IPS DF 4.7 (cell line): Measurements from ENCODE around the gene LCP2.

Experiments used
- DNase-seq: peaks from one replicate; pipeline ENCODE4 v3.0.0-alpha.2; 2013; ENCODE audit warnings: low spot score; ENCODE audit errors: extremely low read depth

The LCP2 gene

DNA sequence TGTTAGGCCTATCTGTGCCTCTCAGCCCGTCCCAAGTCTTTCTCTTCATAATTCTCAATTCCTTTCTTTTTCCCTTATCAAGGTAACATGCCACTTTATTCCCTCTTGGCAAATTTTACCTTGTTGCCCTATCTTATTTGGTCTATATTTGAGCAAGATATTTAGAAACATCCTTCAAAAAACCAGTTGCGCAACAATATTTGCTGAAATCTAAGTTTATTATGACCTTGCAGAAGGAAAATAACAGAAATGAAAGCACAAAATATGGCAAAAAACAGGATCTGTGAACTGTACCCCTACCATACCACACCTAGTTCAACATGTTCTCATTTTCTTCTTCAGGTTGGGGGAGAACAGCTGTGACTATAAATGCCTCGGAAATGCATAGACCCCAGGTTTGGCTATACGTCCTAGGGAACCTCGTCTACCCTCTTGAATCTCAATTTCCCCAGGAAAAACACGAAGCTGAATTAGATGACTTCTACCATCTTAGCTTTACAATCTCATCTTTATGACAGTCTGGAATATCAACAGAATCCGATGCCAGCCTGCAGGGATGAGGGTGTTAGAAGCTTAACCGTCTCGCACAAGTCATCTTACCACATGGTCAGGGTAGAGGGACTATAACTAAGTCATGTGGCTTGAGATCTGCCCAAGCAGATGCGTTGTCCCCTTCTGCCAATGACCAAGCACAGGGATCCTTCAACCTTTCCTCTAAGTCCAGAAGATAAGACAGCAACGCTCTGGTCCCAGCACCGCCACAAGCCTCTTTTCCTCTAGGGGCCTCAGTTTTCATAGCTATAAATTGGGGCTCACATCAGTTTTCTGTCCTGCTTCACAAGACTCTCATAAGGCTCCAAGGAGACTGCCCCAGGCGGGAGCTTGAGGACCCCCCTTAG, 1.3 kb downstream of the LCP2 start:
- DNase-seq, result no peak

DNA sequence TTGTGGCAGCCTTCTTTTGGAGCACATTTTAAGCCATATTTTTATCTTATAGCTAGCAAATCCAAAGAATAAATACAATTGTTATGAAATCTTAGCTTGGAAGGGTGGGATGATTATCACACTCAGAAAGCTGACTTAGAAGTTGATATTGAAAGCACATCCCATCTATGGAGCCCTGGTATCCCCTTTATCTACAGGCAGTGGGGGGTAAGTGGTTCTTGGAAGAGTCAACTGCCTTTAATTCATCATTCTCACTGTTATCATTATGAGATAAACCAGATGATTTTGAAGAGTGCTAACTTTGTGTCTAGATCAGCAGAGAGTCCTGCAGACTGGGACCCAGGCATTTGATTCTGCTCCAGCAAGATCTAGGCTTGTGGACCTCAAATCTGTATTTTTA, 3.0 kb downstream of the LCP2 start:
- no peak for DNase-seq

DNA sequence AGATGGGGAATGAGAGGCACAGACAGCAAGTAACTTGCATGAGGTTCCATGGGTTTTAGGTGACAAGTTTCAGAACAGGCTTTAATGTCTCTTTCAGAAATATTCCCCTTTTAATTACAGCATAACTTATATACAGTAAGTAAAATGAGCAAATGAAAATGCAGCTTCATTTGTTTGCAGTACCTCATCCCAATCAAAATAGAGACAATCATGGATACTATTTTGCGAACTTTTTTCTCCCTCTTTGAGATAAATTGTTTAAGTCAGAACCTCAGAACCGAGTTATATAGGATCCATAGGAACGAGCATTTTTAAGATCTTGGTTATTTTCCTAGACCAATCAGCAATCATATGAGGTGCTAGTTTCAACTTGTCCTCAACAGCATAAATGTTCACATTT, 3.5 kb downstream of the LCP2 start:
- no peak for DNase-seq

DNA sequence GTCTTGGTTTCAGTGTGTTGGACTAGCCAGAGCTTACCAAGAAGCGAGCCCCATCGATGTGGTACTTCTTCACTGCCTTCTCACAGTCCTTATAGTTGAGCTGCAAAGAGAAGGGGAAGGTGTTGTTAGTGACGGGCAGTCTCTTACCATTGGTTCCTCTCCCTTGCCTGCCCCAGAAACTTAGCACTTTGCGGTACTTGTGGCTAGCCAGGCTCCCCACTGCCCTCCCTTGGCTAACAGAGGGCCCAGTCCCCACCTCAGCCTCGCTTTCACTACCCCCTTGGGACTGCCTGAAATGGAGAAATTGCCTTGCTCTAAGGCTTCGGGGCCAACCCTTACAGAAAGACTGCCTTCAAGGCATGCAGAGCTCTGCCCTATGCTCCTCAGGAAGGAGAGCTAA, 4.3 kb downstream of the LCP2 start:
- DNase-seq, result no peak

DNA sequence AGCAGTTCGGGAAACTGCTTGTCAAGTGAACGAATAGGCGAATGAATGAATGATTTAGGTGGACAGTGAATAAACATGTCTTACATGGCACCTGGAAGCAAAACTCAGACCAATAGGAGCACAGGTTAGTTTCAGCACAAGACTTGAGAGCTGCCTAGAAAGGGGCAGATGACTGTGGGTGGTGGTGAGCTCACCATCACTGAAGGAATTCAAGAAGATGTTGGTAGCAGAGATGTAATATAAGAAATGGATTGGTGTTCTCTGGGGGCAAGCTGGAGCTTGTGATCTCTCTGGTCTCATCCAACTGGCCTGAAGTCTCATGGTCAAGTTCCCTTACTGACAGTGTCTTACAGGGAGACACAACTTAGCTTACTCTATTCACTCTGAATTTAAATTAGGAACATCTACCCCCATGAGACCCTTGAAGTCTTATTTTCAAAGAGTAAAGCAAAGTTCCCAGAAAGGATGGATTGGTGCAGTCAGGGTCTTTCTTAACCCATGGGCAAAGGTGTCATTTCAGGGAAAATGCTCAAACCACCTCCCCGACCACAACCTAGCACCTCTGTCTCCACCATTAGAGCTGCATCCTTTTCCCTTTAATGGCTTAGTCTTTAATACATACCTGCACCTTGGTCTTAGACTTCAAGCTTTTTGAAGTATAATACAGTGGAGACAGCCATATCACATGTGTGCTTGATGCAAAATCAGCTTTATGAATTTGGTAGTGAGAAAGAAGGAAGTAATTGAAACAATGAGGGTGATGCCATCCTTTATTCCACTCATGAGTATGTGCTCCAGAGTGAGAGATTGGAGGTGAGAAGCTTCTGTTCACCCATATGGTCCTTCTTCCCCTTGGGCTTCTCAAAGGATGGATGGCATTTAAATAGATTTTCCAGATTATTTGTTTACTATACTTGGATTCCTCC, 5.1 kb downstream of the LCP2 start:
- DNase-seq, result no peak

DNA sequence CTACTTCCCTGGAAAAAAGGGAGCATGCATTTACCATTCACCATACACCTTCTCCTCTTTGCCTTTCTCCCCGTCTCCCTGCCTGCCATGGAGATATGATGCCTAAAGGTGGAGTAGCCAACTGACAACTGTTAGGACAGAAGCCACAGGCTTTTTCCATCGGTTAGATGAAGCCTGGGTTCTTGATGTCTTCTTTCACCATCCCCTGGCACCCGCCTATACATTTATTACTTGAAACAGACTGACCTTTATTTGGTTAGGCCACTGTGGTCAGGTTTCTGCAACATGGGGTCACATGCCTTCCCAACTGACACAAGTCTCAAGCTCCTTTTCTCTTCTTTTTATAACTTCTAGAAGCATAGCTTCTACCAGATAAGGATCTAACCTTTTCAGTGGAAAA, 7.1 kb downstream of the LCP2 start:
- DNase-seq, result no peak

DNA sequence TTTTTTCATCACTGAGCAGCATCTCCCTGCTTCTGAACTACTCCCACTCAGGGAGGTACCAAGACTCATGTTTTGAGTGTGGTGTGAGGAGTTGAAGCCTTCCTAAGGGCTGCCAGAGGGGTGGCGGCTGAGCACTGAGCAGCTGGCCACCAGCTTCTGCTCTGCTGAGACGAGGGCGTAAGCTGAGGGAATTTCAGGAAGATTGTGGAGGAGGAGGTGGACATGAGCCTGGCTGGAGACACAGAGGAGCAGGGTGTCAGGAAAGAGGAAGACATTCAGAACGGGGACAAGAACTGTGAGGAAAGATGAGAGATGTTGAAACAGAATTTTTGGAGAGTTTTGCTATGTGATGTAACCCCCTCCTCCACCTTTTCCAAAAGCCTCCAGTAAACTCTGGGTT, 7.8 kb downstream of the LCP2 start:
- no peak for DNase-seq

DNA sequence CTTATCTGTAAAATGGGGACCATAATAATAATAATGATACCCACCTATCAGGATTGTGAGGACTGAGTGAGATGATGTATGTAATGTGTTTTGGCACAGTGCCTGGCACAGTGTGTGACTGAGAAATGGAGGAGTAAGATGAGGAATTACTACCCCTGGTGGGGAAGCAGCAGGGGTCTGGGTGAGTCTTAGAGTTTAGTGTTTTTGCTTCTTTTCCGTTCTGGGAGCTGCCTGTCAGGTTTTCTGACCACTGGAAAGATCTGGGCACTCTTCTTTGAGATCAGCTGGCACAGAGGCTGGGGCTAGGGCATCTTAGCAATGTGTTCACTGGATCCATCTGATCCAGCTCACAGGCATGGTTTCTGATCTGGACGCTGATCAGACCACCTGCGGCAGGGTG, 8.5 kb downstream of the LCP2 start:
- no peak for DNase-seq

DNA sequence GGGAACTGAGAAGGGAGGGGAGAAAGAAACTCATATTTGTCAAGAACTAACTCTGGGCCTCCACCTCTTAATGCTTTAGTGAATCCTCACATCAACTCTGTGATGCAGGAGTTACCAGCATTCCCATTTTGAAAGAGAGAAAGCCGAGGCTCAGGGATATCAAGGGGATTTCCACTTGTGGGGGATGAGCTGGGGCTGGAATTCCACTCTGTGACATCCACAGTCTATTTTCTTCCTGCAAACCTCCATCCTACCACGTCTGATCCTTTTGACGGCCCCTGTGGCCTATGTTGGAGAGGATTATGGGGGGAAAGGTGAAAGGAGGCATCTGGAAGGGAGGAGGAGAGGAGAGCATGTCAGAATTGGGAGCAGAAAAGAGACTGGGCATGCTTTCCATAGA, 9.0 kb downstream of the LCP2 start:
- DNase-seq, result no peak

DNA sequence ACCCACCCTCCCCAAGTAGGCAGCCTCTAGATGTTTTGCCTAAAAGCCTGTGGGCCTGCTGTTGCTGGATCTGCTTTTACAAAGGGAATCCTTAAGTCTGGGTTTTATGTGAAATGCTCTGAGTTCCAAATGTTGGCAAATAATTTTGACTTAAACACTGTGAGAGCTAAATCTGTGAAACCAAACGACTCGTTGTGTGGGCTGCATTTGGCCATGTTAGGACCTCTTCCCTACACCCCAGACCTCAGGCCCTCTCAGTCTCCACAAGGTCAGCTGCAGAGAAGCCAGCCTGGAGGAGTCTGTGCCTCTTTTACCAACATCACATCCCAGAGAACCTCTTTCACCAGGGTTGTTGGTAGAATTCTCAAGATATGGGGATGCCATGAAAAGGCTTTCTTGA, 9.4 kb downstream of the LCP2 start:
- DNase-seq, result no peak

DNA sequence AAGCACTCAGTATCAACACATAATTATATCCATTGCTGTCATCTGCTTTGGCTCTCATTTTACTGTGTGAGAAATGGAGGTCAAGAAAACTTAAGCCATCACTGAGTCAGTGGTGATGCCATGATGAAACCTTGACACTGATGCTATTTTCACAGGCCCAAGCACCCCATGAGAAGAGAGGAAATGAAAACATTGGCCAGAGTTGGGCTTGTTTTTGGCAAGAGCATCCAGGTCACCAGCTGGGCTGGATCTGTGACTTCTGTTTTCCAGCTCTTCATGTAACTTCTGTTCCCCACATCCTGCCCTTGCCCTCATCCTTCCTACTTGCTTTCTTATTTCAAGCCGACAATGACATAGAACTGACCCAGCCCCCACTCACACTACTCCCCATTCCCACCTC, 10.0 kb downstream of the LCP2 start:
- DNase-seq, result no peak

DNA sequence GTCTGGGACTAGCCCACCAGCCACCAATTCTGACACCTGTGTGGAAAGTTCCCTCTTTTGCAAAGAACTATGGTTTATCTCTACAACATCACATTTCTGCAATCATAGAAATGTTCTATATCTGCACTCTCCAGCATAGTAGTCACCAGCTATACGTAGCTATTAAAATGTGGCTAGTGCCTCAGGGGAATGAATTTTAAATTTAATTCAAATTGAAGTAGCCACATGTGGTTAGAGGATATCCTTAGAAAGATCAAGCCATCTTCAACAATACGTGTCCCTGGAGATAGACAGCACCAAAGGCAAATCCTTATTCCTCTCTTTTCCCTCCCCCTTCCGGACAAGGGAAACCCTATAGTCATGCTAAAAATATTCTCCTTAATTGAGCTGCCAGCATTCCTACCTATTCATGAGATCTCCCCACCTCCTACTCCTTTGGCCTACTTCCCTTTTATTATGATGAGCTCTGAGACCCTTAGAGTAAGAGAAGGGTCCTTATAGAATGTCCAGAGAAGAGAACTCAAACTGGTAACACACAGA, 11.1 kb downstream of the LCP2 start:
- no peak for DNase-seq

DNA sequence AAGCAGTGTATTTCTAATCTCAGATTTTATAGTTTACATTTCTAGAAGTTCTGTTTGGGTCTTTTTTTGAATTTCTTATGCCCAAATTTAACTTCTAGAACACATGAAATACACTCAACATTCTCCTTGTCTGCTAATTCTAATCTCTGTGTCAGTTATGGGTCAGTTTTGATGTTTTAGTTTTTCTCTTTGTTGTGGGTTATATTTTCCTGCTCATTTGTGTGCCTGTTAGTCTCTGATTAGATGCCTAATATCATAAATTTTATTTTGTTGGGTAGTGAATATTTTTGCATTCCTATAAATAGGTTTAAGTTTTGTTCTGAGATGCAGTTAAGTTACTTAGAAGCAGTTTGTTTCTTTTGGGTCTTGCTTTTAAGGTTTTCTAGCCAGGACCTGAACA, 12.4 kb downstream of the LCP2 start:
- DNase-seq, result no peak

DNA sequence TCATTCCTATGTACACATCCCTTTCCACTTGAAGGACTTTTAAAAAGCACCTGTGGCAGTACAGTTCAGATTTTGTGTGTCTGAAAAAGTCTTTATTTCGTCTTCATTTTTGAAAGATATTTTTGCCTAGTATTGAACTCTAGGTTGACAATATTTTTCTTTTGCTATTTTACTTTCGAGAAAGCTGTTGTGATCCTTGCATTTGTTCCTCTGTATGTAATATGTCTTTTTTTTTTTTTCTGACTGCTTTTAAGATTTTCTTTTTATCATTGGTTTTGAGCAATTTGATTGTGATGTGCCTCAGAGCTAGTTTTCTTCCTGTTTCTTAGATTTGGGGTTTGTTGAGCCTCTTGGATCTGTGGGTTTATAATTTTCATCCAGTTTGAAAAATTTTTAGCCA, 13.3 kb downstream of the LCP2 start:
- DNase-seq, result no peak

DNA sequence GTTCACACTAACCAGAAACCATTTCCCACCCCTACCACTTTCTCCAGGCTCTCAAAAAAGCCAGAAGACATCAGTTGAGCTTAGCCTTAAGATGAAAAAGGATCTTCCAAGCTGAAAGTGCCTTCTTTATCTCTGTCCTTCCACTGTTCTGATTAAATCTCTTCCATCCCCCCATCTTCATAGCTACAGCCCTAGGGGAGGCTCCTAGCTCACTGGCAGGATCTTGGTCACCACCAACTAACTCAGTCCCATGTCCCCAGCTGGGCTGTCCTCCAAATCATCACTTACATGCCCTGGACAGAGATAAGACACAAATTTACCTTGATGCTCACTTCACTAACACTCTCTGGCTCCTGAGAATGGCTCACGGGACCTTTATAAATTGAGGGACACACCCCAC, 14.3 kb downstream of the LCP2 start:
- DNase-seq, result no peak

DNA sequence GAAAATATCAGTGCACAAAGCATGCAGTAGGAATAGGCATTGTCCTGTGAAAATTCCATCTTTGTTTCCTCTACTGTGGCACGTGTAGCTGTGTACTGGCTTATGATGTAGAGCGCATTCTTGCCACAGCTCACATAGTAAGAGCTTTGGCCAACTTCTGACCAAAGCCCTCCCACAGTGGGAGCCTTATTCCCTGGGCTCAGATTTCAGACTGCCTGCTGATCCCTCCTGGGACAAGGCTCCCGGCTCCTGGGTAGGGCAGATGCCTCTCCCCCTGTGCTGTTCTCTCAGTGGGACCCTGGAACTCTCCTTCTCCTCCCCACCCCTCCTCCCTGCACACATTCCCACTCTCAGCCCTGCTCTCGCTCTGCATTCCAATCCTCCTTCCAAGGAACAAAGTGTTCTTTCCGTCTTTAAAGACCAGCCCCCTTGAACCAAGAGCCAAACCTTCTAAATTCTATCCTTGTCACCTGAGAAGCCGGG, 17.5 kb downstream of the LCP2 start:
- DNase-seq, result no peak

DNA sequence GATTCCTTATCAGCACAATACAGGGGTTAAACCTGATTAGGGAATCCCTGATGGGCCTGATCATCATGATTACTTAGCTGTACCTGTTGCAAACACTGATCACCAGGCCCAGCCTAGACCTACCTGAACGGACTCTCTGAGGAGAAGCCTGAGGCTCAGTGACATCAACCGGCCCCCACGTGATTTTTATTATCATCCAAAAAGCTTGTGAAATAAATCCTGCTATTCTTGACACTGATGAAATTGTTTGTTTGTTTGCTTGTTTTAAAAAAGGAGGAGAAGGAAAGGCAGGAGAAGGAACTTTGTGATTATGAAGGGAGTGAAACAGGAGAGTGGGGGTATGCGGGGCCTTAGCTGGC, 18.1 kb downstream of the LCP2 start:
- no peak for DNase-seq

DNA sequence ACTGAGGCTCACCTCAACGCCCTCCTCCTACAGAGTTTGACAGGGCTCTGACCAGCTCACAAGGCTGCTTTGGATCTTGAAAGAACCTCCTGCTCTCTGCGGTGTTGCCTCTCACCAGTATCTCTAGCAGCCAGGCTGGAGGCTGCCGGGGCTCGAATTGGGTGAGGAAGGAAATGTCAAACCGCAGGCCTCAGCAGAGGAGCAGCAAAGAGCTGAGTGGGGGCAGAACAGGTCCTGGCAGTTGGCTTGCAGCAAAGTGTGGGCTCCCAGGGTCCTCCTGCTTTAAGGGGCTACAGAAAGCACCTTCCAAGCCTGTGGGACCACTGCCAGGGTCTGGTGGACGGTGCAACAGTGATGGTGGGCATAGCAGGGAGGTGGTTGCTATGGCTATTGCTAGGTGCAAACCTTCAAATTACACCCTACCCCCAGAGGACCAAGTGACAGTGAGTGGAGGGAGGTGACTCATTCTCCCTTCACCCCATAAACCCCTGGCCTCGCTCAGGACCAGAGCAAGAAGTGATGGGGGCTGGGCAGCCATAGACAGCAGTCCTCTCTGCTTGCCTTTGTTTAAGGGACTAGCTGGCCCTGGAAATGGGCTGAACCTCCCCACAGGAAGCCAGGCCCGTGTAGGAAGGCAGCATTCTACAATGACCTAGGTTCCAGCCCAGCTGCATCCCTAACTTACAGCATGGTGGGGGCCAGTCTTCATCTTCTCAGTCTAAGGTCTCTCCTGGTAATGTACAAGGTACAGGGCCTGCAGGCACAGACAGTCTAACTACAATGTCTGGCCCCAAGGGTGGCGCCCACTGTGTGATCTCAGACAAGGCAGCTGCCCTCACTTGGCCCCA, 18.7 kb downstream of the LCP2 start:
- DNase-seq, result no peak

DNA sequence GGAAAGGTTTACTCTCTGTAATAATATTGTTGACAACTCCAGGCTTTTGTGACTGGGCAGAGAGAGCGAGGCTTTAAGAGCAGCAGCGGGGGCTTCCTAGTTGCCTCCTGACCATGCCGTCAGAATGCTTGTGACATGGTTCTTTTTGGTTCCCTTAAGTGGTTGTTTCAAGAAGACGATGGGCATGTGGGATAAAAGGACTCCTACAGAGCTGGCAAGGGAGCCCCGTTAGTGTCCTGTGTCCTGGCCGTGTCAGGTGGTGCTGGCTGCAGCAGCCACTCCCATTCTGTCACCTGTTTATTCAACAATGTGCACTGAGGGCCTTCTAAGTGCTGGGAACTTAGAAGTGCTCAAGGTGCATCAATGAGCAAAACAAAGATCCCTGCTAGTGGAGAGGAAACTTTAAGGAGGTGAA, 19.7 kb downstream of the LCP2 start:
- DNase-seq, result no peak

DNA sequence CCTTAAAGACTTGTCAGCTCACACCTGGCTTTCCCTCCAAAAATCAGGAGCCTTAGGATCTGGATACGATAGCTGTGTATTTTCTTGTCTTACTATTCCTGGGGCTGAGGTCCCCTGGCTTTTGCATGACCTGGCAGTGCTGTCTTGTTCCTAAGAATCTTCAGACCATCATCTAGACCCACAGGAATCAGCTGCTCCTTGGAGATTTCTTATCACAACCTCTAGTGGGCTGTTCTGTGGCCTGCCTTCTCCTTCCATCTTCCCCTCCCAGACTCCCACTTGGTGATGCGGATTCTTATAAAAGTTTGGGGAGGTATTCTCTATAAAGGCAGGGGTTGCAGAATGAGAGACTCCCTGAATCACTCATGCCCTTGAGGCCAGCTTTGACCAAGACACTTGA, 21.4 kb downstream of the LCP2 start:
- no peak for DNase-seq

DNA sequence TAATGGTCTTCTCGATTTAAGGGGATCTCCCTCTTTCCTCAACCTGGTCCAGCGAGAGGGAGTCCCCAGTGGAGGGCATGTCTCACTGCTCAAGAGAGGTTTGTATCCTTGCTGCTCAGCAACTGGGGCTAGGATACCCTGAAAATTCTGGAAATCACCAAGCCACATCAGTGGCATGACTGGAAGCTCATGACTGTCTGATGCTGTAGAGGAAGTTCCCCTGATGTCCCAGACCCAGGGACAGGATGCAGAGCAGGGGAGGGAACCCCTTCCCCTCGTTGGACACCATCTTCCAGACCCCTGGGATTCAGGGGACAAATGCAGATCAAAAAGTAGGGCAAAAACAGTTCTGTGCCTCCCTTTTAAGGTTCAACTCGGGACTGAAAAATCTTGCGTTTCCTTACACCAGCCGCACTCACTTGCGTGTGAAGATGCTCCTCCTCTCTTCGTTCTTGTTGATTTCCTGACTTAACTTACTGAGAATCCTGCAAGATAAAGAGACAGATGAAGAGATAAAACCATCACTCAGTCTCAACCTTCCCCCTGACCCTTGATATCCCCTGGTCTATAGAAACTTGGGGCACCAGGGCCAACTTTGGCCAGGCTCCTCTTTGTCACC, 22.1 kb downstream of the LCP2 start:
- no peak for DNase-seq
